PC-9 (cell line): ENCODE data around the gene MOGAT1. TPM values are rescaled to one million over a fixed set of nuclear protein-coding genes. Genes with fewer than 3 reads are reported as not detected.
A peak's percentile ranks its signal among the peaks of the same experiment; 100 is the strongest.
"Not testable (repeated sequence)": the region's sequence is repeated elsewhere in the genome, so short reads cannot be mapped to it uniquely, and the experiment has no call there.

Source experiments
- BruUV-seq: library from RNA; stranded (reverse); fragments of 400-500 nt; replicated peaks from 2 replicates; lab custom pipeline; 2021; lab: Mats Ljungman, UMichigan
- CTCF ChIA-PET: fragments of 300-600 bp; sonication (Branson Sonifier 250); formaldehyde crosslinking; loops from one replicate; lab custom pipeline; 2022; ENCODE audit warnings: antibody characterized with exemption; lab: Charles Lee
- POLR2A ChIA-PET: fragments of 300-600 bp; sonication (Branson Sonifier 250); formaldehyde crosslinking; loops from one replicate; lab custom pipeline; 2022; ENCODE audit warnings: antibody characterized with exemption; ENCODE audit not compliant: unreplicated experiment; lab: Charles Lee
- DNase-seq, 2 experiments: peaks; one replicate each; pipeline versions ENCODE4 v3.0.0 to v3.0.0-alpha.2; 2015 to 2022; ENCODE audit warnings: mixed read lengths in 1 of 2
- H2AFZ ChIP-seq: fragments of 200-600 bp; sonication (generic); 2 replicates; pipeline ENCODE4 v1.8.1; 2017; ENCODE audit warnings: antibody characterized with exemption
- H3F3A ChIP-seq: fragments of 200-600 bp; sonication (generic); 2 replicates; pipeline ENCODE4 v1.8.1; 2017; ENCODE audit warnings: antibody characterized with exemption, mild to moderate bottlenecking, low read depth; ENCODE audit not compliant: insufficient read depth
- H3K27ac ChIP-seq: fragments of 200-600 bp; sonication (generic); 2 replicates; pipeline ENCODE4 v1.6.1; 2016; ENCODE audit warnings: mixed run types
- H3K27me3 ChIP-seq: fragments of 200-600 bp; sonication (generic); 2 replicates; pipeline ENCODE4 v1.6.1; 2016; ENCODE audit warnings: low read depth, mixed run types; ENCODE audit not compliant: insufficient read depth
- H3K36me3 ChIP-seq: fragments of 200-600 bp; sonication (generic); 2 replicates; pipeline ENCODE4 v1.6.1; 2016; ENCODE audit warnings: low read depth, mixed run types
- H3K4me1 ChIP-seq: fragments of 200-600 bp; sonication (generic); replicated peaks from 2 replicates; pipeline ENCODE4 v1.6.1; 2016; ENCODE audit warnings: mixed run types; ENCODE audit not compliant: insufficient read depth
- H3K4me2 ChIP-seq: fragments of 200-600 bp; sonication (generic); 2 replicates; pipeline ENCODE4 v1.6.1; 2017; ENCODE audit warnings: mixed run types
- H3K4me3 ChIP-seq: fragments of 200-600 bp; sonication (generic); 2 replicates; pipeline ENCODE4 v1.6.1; 2016; ENCODE audit warnings: mixed run types
- H3K79me2 ChIP-seq: fragments of 200-600 bp; sonication (generic); 2 replicates; pipeline ENCODE4 v1.6.1; 2017; ENCODE audit warnings: low read depth, mixed run types
- H3K9me2 ChIP-seq: fragments of 200-600 bp; sonication (generic); 2 replicates; pipeline ENCODE4 v1.8.1; 2017; ENCODE audit warnings: mild to moderate bottlenecking; ENCODE audit not compliant: insufficient read depth
- H3K9me3 ChIP-seq: fragments of 200-600 bp; sonication (generic); 2 replicates; pipeline ENCODE4 v1.8.1; 2016; ENCODE audit warnings: low read depth; ENCODE audit not compliant: insufficient read depth
- H4K20me1 ChIP-seq: fragments of 200-600 bp; sonication (generic); 2 replicates; pipeline ENCODE4 v1.8.1; 2017; ENCODE audit not compliant: insufficient read depth
- CTCF ChIP-seq: fragments of 200-600 bp; sonication (generic); conservative IDR thresholded peaks from 2 replicates; pipeline ENCODE4 v1.6.1; 2017; ENCODE audit warnings: mixed run types, antibody characterized with exemption, mild to moderate bottlenecking, moderate library complexity
- EZH2 ChIP-seq: fragments of 200-600 bp; sonication (generic); IDR thresholded peaks from 2 replicates; pipeline ENCODE4 v1.8.0; 2017; ENCODE audit warnings: antibody characterized with exemption, low read depth
- intact Hi-C: fragments of 100-400 bp; cut with micrococcal nuclease; formaldehyde crosslinking; loops from one replicate; pipeline ENCODE4 v1.10.0; 2022; ENCODE audit not compliant: unreplicated experiment
- total RNA-seq: library from RNA; stranded (reverse); gene quantifications from 2 replicates; pipeline ENCODE4 v1.2.3, GENCODE V29; 2021

The MOGAT1 gene
- total RNA-seq, 1 experiment from 2014 or later = 0.35 TPM

- TF ChIP-seq EZH2 = no peak
- no peak for TF ChIP-seq CTCF
- DNase-seq = no peak
- Histone ChIP-seq H4K20me1 (no peaks in the 10 kb centered on the region), H3K79me2 (no peaks in the 10 kb centered on the region), H3K4me2 (no peak overlapping the region), H3K36me3 (no peaks in the 10 kb centered on the region), H3K4me3 (no peak overlapping the region), H3K9me3 (no peaks in the 10 kb centered on the region), H3F3A (peaks cover 33% of the 10 kb centered on the region), H3K9me2 (no peaks in the 10 kb centered on the region), H3K27ac (no peak overlapping the region), H3K27me3 (no peaks in the 10 kb centered on the region), H3K4me1 (peaks cover 28% of the 10 kb centered on the region), H2AFZ (no peak overlapping the region)
- ChIA-PET POLR2A (interaction anchor here (0.5 to 0.6 kb wide), 2 partner anchors 43 to 1107 kb away, joined by 4 to 12 read pairs; no protein-coding TSS in a partner anchor), CTCF (interaction anchor here (0.6 kb wide), 1 partner anchor 50 kb away, joined by 3 read pairs; no protein-coding TSS in a partner anchor)
- intact Hi-C loops = no loop called here
- BruUV-seq = no TSS peak
Measured at GRCh38 chr2:222754324-222754930, 83.0 kb downstream of the MOGAT1 start.

- DNase-seq, H3K4me3 ChIP-seq, H3K79me2 ChIP-seq, H2AFZ ChIP-seq, H3K27me3 ChIP-seq, H3K4me2 ChIP-seq, H3K36me3 ChIP-seq, intact Hi-C loops, H4K20me1 ChIP-seq, H3K9me3 ChIP-seq, H3K27ac ChIP-seq, H3K9me2 ChIP-seq, BruUV-seq: not testable (repeated sequence)
- H3F3A ChIP-seq = peaks cover 33% of the 10 kb centered on the region
- peaks cover 28% of the 10 kb centered on the region for H3K4me1 ChIP-seq
- POLR2A ChIA-PET = interaction anchor here (0.6 to 0.7 kb wide), 3 partner anchors 33 to 1075 kb away, joined by 3 to 14 read pairs (median 5); no protein-coding TSS in a partner anchor
- CTCF ChIA-PET = interaction anchor here (0.6 to 1.1 kb wide), 5 partner anchors 12 to 106 kb away, joined by 4 to 12 read pairs (median 9); no protein-coding TSS in a partner anchor
Measured at GRCh38 chr2:222755593-222755992, 84.1 kb downstream of the MOGAT1 start.

GRCh38 chr2:222756362-222756831, 84.9 kb downstream of the MOGAT1 start:
- no peaks in the 10 kb centered on the region for H3K9me3 ChIP-seq
- ChIA-PET CTCF (interaction anchor here (0.6 kb wide), 1 partner anchor 49 kb away, joined by 4 read pairs; no protein-coding TSS in a partner anchor), POLR2A (interaction anchor here (0.6 to 0.7 kb wide), 3 partner anchors 32 to 191 kb away, joined by 3 to 8 read pairs (median 5); no protein-coding TSS in a partner anchor)
- H3K4me1 ChIP-seq = peaks cover 28% of the 10 kb centered on the region
- peak; percentile 44 to 51 for DNase-seq
- H3K36me3 ChIP-seq = no peaks in the 10 kb centered on the region
- H2AFZ ChIP-seq = 0 out of 2 replicates have a peak overlapping the region, but pooled peaks have one; percentile 1
- no peaks in the 10 kb centered on the region for H3K27me3 ChIP-seq
- no peaks in the 10 kb centered on the region for H4K20me1 ChIP-seq
- no peak overlapping the region for H3K4me3 ChIP-seq
- no peaks in the 10 kb centered on the region for H3K9me2 ChIP-seq
- intact Hi-C loops = no loop called here
- H3K4me2 ChIP-seq = peak overlapping the region; percentile 33
- no peaks in the 10 kb centered on the region for H3K79me2 ChIP-seq
- H3F3A ChIP-seq = peaks cover 33% of the 10 kb centered on the region
- BruUV-seq = TSS peak; percentile 70
- H3K27ac ChIP-seq = peak overlapping the region; percentile 43
- TF ChIP-seq EZH2 (no peak), CTCF (no peak)
